ENCODE results near the gene IGFBP6. TPM values are rescaled to one million over a fixed set of nuclear protein-coding genes. Genes with fewer than 3 reads are reported as not detected.
A peak's percentile ranks its signal among the peaks of the same experiment; 100 is the strongest.
"Not testable (repeated sequence)": the region's sequence is repeated elsewhere in the genome, so short reads cannot be mapped to it uniquely, and the experiment has no call there.

The IGFBP6 gene
- total RNA-seq, 2 donors from 2014 or later = 16.9 to 24.5 TPM

DNA sequence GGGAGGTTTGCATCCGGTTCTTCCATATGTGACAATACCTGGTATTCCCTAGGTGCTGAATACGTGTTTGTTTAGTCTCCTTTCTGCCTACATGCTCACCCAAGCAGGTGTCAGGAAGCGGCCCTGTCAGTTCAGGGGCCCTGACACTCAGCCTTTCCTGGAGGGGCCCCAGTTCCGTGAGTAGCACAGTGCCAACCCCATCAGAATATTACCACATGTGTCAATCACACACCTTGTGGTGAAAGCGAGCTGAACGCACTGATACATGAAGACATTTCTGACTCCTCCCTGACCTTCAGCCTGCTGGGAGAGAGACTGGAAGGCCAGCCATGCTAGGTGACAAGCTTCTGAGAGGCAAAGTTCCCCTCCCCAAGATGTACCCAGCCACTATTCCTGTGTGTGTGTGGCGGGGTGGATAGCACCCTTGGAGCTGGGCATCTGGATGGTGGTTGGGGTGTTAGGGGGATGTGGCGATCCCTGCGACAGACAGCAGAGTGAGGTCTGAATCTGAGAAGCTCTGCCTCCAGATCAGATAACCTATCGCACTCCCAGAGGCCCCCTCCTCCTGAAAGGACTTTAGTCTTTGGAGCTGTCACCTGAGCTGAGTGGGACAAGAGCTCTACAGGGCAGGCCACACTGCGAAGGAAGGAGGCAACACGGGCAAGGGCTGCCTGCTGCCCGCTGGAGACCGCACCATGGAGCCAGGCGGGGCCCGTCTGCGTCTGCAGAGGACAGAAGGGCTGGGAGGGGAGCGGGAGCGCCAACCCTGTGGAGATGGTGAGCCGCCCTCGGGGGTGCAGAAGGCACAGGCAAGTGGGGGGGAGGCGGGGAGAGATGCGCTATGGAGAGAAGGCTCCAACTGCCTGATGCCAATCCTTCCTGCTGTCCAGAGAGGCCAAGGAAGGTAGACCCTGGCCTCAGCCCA lies 5.7 kb downstream of the IGFBP6 start, which contains the start of gene SOAT2:
SOAT2 (plus strand) TSS at position 604 of the 925 bp plus-strand sequence; CDS start at position 696, 92 bp downstream.
- DNase-seq (no peak), ATAC-seq (peak; percentile 43)
- intact Hi-C loops (cut with DNase I, micrococcal nuclease) = no loop called here

DNA sequence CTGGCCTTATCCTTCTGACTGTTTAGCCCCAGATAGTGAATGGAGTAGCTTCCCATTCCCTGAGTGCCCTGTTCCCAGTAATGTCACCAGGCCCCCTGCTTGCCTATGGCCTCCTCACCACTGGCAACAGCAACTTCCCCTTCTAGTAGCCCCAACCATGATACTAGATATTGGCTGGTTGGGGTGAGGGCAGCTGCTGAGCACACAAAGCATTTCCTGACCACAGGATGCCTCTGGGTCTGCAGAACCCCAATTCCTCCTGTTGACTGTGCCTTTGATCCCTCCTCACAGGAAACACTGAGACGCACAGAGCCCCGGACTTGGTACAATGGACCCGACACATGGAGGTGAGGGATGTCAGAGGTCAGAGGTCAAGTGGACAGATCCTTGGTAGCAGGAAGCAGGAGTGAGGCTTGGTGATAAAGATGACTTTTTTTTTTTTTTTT lies 6.4 kb downstream of the IGFBP6 start:
- intact Hi-C loops (cut with DNase I, micrococcal nuclease) = no loop called here

DNA sequence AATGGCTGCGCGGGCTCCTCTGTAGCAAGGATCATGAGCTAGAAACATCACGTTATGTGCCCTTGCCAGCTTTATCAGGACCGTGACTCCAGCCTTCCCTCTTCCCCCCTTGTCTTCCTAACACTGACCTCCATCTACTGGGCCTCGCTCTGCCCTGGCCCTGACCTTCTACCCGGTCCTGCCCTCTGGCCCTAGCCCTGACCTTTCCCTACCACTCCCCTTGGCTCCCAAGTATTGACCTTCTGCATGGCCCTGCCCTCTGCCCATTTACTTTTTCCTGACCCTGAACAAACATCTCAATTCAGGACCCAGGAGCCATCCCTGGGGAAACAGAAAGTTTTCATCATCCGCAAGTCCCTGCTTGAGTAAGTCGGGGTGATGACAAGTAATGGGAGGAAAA lies 7.8 kb downstream of the IGFBP6 start:
- ATAC-seq = no peak
- intact Hi-C loops (cut with DNase I, micrococcal nuclease) = no loop called here
- no peak for DNase-seq

More for the DNA sequence above, 6.4 kb downstream of the IGFBP6 start:
- ATAC-seq (no peak), DNase-seq (no peak)

DNA sequence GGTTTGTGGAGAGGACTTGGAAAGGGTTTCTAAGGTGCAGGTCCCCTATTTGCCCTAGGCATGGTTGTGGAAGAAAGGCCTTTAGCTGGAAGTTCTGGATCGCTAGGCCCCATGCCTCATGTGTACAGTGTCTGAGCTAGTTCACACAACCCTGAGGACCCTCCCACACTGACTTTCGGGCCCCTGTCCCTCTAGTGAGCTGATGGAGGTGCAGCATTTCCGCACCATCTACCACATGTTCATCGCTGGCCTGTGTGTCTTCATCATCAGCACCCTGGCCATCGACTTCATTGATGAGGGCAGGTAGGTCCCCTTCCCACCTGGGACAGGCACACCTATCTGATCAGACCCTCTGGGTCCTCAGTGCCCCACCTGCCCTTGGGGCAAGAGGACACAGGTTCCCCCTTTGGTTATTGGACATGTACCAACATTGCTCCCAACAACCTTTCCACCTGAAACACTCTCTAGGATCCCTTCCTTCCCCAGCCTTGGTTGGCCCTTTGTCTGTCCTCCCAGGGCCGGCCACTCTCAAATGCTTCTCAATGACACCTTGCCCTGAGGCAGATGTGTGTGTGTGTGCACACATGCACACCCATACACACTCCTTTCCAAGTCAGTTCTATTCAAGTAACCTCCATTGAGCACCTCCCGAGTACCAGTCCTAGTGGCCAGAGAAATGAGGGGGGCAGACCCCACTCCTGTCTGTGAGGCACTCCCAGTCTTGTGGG lies 8.4 kb downstream of the IGFBP6 start:
- DNase-seq (no peak), ATAC-seq (no peak)
- intact Hi-C loops (cut with DNase I, micrococcal nuclease) = no loop called here

GRCh38 chr12:53107122-53107521 lies 9.7 kb downstream of the IGFBP6 start:
- no peak for ATAC-seq
- no peak for DNase-seq
- intact Hi-C loops (cut with DNase I, micrococcal nuclease) = no loop called here

GRCh38 chr12:53112431-53112830 lies 15.0 kb downstream of the IGFBP6 start:
- intact Hi-C loops (cut with DNase I, micrococcal nuclease); DNase-seq; ATAC-seq: not testable (repeated sequence)

DNA sequence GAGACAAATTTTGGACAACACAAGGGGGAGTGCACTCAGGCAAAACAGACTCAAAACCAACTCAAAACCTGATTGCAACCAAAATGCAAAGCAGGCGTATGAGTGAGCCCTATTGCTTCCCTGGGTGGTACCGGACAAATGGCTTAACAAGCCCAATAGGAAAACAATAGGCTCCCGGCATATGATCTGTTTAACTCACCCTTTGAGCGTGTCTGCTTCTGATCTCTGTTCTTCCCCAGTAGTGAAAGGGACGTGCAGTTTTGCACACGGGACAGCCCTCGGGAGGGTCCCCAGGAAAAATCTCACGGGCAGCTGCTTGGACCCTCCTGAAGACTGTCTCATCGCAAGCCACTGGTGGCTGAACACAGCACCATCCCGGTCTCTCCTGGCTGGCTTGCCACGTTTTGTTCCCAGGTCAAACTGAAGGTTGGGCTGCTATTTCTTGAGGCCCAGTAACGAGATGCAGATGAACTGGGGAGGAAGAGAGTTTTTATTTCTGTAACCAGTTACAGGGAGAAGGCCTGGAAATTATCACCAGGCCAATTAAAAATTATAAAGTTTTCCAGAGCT lies 15.8 kb downstream of the IGFBP6 start:
- peak; percentile 26 for ATAC-seq
- no peak for DNase-seq
- intact Hi-C loops (cut with DNase I, micrococcal nuclease) = no loop called here

DNA sequence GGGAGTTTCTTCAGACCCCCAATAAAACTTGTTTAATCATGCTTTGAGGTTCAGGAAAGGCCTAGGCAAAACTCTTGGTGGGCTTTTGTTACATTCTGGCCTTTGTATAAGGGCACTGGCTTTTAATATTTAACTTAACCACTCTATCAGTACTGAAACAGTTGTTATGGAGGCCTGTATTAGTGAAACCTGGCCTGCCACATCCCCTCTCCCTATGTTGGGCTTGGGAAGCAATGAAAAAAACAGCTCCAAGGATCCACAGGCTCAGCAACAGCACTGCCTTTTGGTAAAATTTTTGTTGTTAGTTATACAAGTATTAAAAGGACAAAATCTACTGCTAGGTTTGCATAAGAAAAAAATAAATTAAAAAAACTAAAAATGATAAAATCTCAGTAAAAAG lies 16.5 kb downstream of the IGFBP6 start:
- ATAC-seq (no peak), DNase-seq (no peak)
- intact Hi-C loops (cut with DNase I, micrococcal nuclease) = no loop called here

DNA sequence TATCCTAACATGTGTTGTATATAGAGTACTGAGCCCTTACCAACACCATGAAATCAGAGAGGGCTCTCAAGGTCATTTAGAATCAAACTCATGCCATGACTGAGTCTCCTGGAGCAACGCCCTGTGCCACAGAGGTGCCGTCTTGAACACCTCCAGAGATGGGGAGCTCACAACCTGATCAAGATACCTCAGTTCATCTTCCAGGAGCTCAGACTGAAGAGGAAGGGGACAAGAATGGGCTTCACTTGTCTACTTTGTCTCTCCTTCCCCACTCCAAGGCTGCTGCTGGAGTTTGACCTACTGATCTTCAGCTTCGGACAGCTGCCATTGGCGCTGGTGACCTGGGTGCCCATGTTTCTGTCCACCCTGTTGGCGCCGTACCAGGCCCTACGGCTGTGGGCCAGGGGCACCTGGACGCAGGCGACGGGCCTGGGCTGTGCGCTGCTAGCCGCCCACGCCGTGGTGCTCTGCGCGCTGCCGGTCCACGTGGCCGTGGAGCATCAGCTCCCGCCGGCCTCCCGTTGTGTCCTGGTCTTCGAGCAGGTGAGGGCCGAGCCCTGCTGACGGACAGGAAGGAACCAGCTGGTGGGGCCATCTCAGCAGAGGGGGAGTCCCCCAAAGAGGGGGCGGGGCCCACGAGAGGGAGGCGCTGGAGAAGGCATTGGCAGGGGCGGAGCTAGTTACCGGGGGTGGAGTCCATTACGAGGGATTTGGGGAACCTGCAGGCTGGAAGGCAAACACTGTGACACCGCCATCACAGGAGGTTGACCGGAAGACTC lies 17.8 kb downstream of the IGFBP6 start:
- DNase-seq = no peak
- intact Hi-C loops (cut with DNase I, micrococcal nuclease) = no loop called here
- ATAC-seq = no peak

- no peak for ATAC-seq
These were observed 18.6 kb downstream of the IGFBP6 start for GRCh38 chr12:53115891-53116648.

GRCh38 chr12:53118751-53119300 lies 21.4 kb downstream of the IGFBP6 start:
- DNase-seq (no peak), ATAC-seq (no peak)
- intact Hi-C loops (cut with DNase I, micrococcal nuclease) = no loop called here

More at GRCh38 chr12:53115891-53116648, 18.6 kb downstream of the IGFBP6 start:
- intact Hi-C loops (cut with DNase I, micrococcal nuclease) = no loop called here
- no peak for DNase-seq

DNA sequence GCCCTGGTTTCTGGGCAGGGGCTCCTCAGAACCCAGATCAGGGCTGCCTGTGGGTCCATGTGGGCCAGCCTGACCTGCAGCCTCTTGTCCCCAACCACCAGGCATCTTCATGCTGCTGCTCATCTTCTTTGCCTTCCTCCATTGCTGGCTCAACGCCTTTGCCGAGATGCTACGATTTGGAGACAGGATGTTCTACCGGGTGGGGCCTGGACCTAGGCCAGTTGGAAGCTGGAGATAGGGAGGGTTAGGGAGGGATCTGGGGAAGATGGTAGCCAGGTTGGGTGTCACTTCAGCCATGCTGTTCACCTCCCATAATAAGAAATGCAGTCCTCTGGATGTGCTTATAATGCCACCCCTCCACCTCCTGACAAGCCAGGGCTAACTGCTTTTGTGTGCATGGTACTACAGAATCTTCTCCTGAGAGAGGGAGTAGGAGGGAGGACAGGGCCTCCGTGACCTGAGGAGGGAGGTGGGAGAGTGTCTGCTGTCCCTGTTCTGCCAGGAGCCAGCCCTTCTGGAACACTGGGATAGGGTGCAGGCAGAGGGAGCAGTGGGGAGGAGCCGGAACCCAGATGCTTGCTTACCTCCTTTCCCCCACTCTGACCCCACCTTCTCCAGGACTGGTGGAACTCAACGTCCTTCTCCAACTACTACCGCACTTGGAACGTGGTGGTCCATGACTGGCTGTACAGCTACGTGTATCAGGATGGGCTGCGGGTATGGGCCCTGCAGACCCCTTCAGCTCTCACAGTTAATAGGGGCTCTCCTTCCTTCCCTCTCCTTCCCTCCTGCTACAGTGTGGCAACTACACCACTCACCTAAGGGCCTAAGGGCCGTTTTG lies 23.4 kb downstream of the IGFBP6 start:
- no peak for ATAC-seq
- intact Hi-C loops (cut with DNase I, micrococcal nuclease) = no loop called here

GRCh38 chr12:53122961-53123468 lies 25.5 kb downstream of the IGFBP6 start:
- intact Hi-C loops (cut with DNase I, micrococcal nuclease) = no loop called here
- ATAC-seq = no peak
- DNase-seq = no peak

More for the DNA sequence above, 23.4 kb downstream of the IGFBP6 start:
- DNase-seq = no peak

GRCh38 chr12:53123578-53124351 lies 26.3 kb downstream of the IGFBP6 start:
- DNase-seq = no peak
- intact Hi-C loops (cut with DNase I, micrococcal nuclease) = no loop called here
- ATAC-seq = no peak

DNA sequence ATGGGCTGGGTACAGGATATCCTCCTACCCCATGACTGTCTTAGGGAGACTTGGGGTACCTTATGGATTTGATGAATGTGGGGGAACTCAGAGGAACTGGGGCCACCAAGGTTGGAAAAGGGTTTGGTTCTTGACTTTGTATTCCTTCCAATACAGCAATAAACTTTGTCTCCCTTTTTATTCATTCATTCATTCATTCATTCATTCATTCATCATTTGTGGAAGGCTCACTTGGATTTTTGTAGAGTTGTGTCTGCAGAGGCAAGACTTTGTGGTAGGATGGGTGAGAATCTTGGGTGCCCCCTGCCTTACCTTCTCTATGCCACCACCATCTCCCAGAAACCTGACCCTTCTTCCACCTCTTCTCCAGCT lies 26.9 kb downstream of the IGFBP6 start:
- DNase-seq (no peak), ATAC-seq (no peak)
- intact Hi-C loops (cut with DNase I, micrococcal nuclease) = no loop called here

DNA sequence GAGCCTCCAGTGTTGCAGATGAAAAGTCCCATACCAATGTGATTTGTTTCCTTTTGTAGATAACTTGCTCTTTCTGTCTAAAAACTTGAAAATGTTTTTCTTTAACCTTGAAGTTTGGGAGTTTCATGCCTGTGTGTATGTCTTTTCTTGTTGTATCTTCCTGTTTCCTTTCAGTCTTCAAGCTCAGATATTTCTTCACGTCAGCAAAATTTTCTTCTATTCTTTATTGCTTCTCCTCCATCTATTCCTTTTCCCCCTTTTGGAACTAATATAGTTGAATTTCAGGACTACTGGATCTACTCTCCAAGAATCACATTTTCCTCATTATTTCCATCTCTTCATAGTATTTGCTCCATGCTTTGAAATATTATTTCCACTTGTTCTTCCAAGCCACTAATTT lies 29.7 kb downstream of the IGFBP6 start:
- DNase-seq (no peak), ATAC-seq (no peak)
- intact Hi-C loops (cut with DNase I, micrococcal nuclease) = no loop called here
